ENCODE data around the gene C7orf57.
"Not testable (repeated sequence)": the region's sequence is repeated elsewhere in the genome, so short reads cannot be mapped to it uniquely, and the experiment has no call there.

The C7orf57 gene

GRCh38 chr7:48038815-48039506, 3.6 kb downstream of the C7orf57 start:
- no peak for DNase-seq

GRCh38 chr7:48040944-48041652, 5.8 kb downstream of the C7orf57 start:
- DNase-seq = no peak

GRCh38 chr7:48041653-48041970, 6.3 kb downstream of the C7orf57 start:
- DNase-seq = no peak

- DNase-seq = no peak
These were observed 6.9 kb downstream of the C7orf57 start for GRCh38 chr7:48042216-48042615.

GRCh38 chr7:48042636-48043035, 7.3 kb downstream of the C7orf57 start:
- no peak for DNase-seq

GRCh38 chr7:48045195-48045765, 9.9 kb downstream of the C7orf57 start:
- no peak for DNase-seq

GRCh38 chr7:48046458-48046857, 11.1 kb downstream of the C7orf57 start:
- no peak for DNase-seq

- no peak for DNase-seq
These were observed 12.8 kb downstream of the C7orf57 start for GRCh38 chr7:48048113-48048512.

- DNase-seq = no peak
These were observed 14.5 kb downstream of the C7orf57 start for GRCh38 chr7:48049850-48050249.

- DNase-seq = no peak
These were observed 17.4 kb downstream of the C7orf57 start for GRCh38 chr7:48052748-48053147.

- DNase-seq = no peak
These were observed 18.4 kb downstream of the C7orf57 start for GRCh38 chr7:48053736-48054135.

- DNase-seq = no peak
These were observed 23.6 kb downstream of the C7orf57 start for GRCh38 chr7:48058990-48059389.

GRCh38 chr7:48059706-48060105, 24.4 kb downstream of the C7orf57 start:
- DNase-seq = no peak

GRCh38 chr7:48063985-48064384, 28.6 kb downstream of the C7orf57 start:
- no peak for DNase-seq

- DNase-seq = no peak
These were observed 32.1 kb downstream of the C7orf57 start for GRCh38 chr7:48067475-48067874.

- no peak for DNase-seq
These were observed 38.9 kb downstream of the C7orf57 start for GRCh38 chr7:48074204-48074654.

- no peak for DNase-seq
These were observed 42.1 kb downstream of the C7orf57 start for GRCh38 chr7:48077423-48077822.

GRCh38 chr7:48078470-48078869, 43.1 kb downstream of the C7orf57 start:
- DNase-seq = no peak

GRCh38 chr7:48082378-48082777, 47.0 kb downstream of the C7orf57 start:
- DNase-seq = not testable (repeated sequence)

GRCh38 chr7:48083114-48083830, 47.9 kb downstream of the C7orf57 start:
- DNase-seq = no peak

- DNase-seq = no peak
These were observed 49.5 kb downstream of the C7orf57 start for GRCh38 chr7:48084727-48085432.

GRCh38 chr7:48085433-48085791, 50.1 kb downstream of the C7orf57 start:
- no peak for DNase-seq

- DNase-seq = no peak
These were observed 50.6 kb downstream of the C7orf57 start for GRCh38 chr7:48085942-48086341.

Measured in NCI-H1417 treated with DMSO at 0.1 percent for 48 hours (cell line).